Nephron (organoid): ENCODE results near the gene TSR3.
A peak's percentile ranks its signal among the peaks of the same experiment; 100 is the strongest.

Experiments used
- H3K27ac Mint-ChIP-seq, 3 experiments: 2 replicates each; pipeline ENCODE4 v1.8.0; 2020; ENCODE audit warnings: mixed read lengths in 3 of 3, mild to moderate bottlenecking in 2 of 3, moderate library complexity in 1 of 3
- H3K27me3 Mint-ChIP-seq: 2 replicates; pipeline ENCODE4 v1.8.0; 2021; ENCODE audit warnings: low read depth, mild to moderate bottlenecking, moderate library complexity, mixed read lengths
- H3K36me3 Mint-ChIP-seq: 2 replicates; pipeline ENCODE4 v1.8.0; 2020; ENCODE audit warnings: low read depth, mixed read lengths
- H3K4me1 Mint-ChIP-seq: 2 replicates; pipeline ENCODE4 v1.8.0; 2020; ENCODE audit warnings: mixed read lengths
- H3K4me3 Mint-ChIP-seq, 3 experiments: 2 replicates each; pipeline ENCODE4 v1.8.0; 2020; ENCODE audit warnings: mild to moderate bottlenecking in 3 of 3, mixed read lengths in 3 of 3, moderate library complexity in 2 of 3
- H3K9me3 Mint-ChIP-seq: 2 replicates; pipeline ENCODE4 v1.8.0; 2020; ENCODE audit warnings: mixed read lengths
- CTCF ChIP-seq, 3 experiments: fragments of 200-600 bp; sonication (generic); IDR thresholded peaks; one replicate each; pipeline ENCODE4 v1.5.0; 2021; ENCODE audit warnings: antibody characterized with exemption in 3 of 3; ENCODE audit not compliant: unreplicated experiment in 3 of 3

TSR3 gene

GRCh38 chr16:1301562-1301961, 50.1 kb downstream of the TSR3 start:
- H3K27ac Mint-ChIP-seq = no peak overlapping the region
- H3K4me3 Mint-ChIP-seq = peak overlapping the region in 2 of 3 experiments; percentile 17 to 40
- no peak for TF ChIP-seq CTCF (IDR thresholded peaks at IDR 0.05; ENCODE audit: unreplicated experiment in 3 of 3)
- H3K27me3 Mint-ChIP-seq = peaks cover 50% of the 10 kb centered on the region
- H3K36me3 Mint-ChIP-seq = no peaks in the 10 kb centered on the region
- peaks cover 13% of the 10 kb centered on the region for H3K4me1 Mint-ChIP-seq
- H3K9me3 Mint-ChIP-seq = no peaks in the 10 kb centered on the region

- H3K27ac Mint-ChIP-seq = no peak overlapping the region
- TF ChIP-seq CTCF (IDR thresholded peaks at IDR 0.05; ENCODE audit: unreplicated experiment in 3 of 3) = peak; percentile 81 to 92 (median 86)
- H3K4me1 Mint-ChIP-seq = peaks cover 13% of the 10 kb centered on the region
- peaks cover 51% of the 10 kb centered on the region for H3K27me3 Mint-ChIP-seq
- H3K4me3 Mint-ChIP-seq = no peak overlapping the region
- H3K36me3 Mint-ChIP-seq = no peaks in the 10 kb centered on the region
- no peaks in the 10 kb centered on the region for H3K9me3 Mint-ChIP-seq
These were observed 50.8 kb downstream of the TSR3 start for GRCh38 chr16:1300664-1301476.

GRCh38 chr16:1299868-1300203, 51.8 kb downstream of the TSR3 start:
- no peak for TF ChIP-seq CTCF (IDR thresholded peaks at IDR 0.05; ENCODE audit: unreplicated experiment in 3 of 3)
- peaks cover 13% of the 10 kb centered on the region for H3K4me1 Mint-ChIP-seq
- H3K27ac Mint-ChIP-seq = peak overlapping the region in 2 of 3 experiments; percentile 75 to 81
- H3K4me3 Mint-ChIP-seq = peak overlapping the region in 2 of 3 experiments; percentile 27 to 36
- H3K27me3 Mint-ChIP-seq = peaks cover 58% of the 10 kb centered on the region
- no peaks in the 10 kb centered on the region for H3K9me3 Mint-ChIP-seq
- no peaks in the 10 kb centered on the region for H3K36me3 Mint-ChIP-seq
